Transverse colon (tissue), 4 donors: ENCODE data around the gene ECT2L. TPM values are rescaled to one million over a fixed set of nuclear protein-coding genes. Genes with fewer than 3 reads are reported as not detected.

ENCODE experiments used
- DNase-seq: peaks from one replicate; pipeline ENCODE4 v3.0.0-alpha.2; 2019
- H3K27ac ChIP-seq, 4 donors: fragments of 200-600 bp; sonication (generic); 2 replicates each; pipeline ENCODE4 v1.5.1; 2016 to 2018; ENCODE audit warnings: inconsistent platforms in 4 of 4
- H3K27me3 ChIP-seq: fragments of 200-600 bp; sonication (generic); 2 replicates; pipeline ENCODE4 v1.5.1; 2017; ENCODE audit warnings: inconsistent platforms
- H3K36me3 ChIP-seq, 4 donors: fragments of 200-600 bp; sonication (generic); 2 replicates each; pipeline ENCODE4 v1.5.1; 2017 to 2019; ENCODE audit warnings: inconsistent platforms in 4 of 4
- H3K4me1 ChIP-seq, 4 donors: fragments of 200-600 bp; sonication (generic); 2 replicates each; pipeline ENCODE4 v1.5.1; 2017 to 2020; ENCODE audit warnings: inconsistent platforms in 4 of 4
- H3K4me3 ChIP-seq, 4 donors: fragments of 200-600 bp; sonication (generic); 1 replicate in 1 of 4; 2 replicates in 3 of 4; pipeline versions ENCODE4 v1.5.1 to v1.6.1; 2017 to 2019; ENCODE audit warnings: inconsistent platforms in 4 of 4
- H3K9me3 ChIP-seq, 2 donors: fragments of 200-600 bp; sonication (generic); 2 replicates each; pipeline ENCODE4 v1.5.1; 2017 to 2019; ENCODE audit warnings: inconsistent platforms in 2 of 2
- CTCF ChIP-seq, 5 experiments: fragments of 200-600 bp in 3 of 5; fragments of 450-650 bp in 2 of 5; sonication (generic) in 3 of 5; IDR thresholded peaks; 1 replicate in 2 of 5; 2 replicates in 3 of 5; pipeline ENCODE4 v1.5.1; 2016 to 2017; ENCODE audit warnings: antibody characterized with exemption in 5 of 5, inconsistent platforms in 3 of 5, mild to moderate bottlenecking in 2 of 5, moderate library complexity in 1 of 5
- EP300 ChIP-seq: sonication (generic); formaldehyde crosslinking; IDR thresholded peaks from one replicate; pipeline ENCODE4 v1.6.1; 2017; ENCODE audit warnings: antibody characterized with exemption, low read depth
- POLR2A ChIP-seq: fragments of 450-650 bp; IDR thresholded peaks from one replicate; pipeline ENCODE4 v1.6.1; 2016; ENCODE audit warnings: antibody characterized with exemption, mild to moderate bottlenecking, moderate library complexity
- POLR2AphosphoS5 ChIP-seq, 3 donors: sonication (generic); formaldehyde crosslinking; IDR thresholded peaks; one replicate each; pipeline ENCODE4 v1.6.1; 2016; ENCODE audit warnings: antibody characterized with exemption in 3 of 3
- WGBS, 2 donors: methylation state at CpG; one replicate each; pipeline ENCODE4 v1.1.5; 2018; ENCODE audit warnings: low coverage in 1 of 2; 5-methylcytosine and 5-hydroxymethylcytosine counted together
- in situ Hi-C, 4 donors: fragments of 200-750 bp; cut with MboI; loops; one replicate each; pipeline versions ENCODE4 v1.15.0 to v1.15.1; 2017; ENCODE audit warnings: low sequenced_read_pairs in 3 of 4, low pct_ligation_motif_present in 1 of 4, low pct_unique_long_range_greater_than_20kb in 1 of 4
- intact Hi-C: fragments of 100-400 bp; cut with DNase I; formaldehyde crosslinking; loops from one replicate; pipeline ENCODE4 v1.15.1; 2023; ENCODE audit warnings: low total_unique reads
- total RNA-seq, 4 donors: library from RNA; depleted of rRNA; stranded (reverse); fragments of >200 nt; gene quantifications; one replicate each; pipeline ENCODE4 v1.1.0, GENCODE V29; 2016

The ECT2L gene
- under 1 TPM in 1 of 4 donors, not detected in 3; 0.16 TPM for total RNA-seq

- WGBS, 2 donors: 24 to 67% methylated on average over 2 to 50 of the region's 50 CpGs
- in situ Hi-C loops (no loop called here), intact Hi-C loops (no loop called here)
- DNase-seq: peak; percentile 83
- no peak for TF ChIP-seq CTCF (IDR thresholded peaks at IDR 0.05)
- TF ChIP-seq POLR2AphosphoS5 (IDR thresholded peaks at IDR 0.05): peak in 2 of 3 donors; percentile 24 to 64
- peak; percentile 63 for TF ChIP-seq POLR2A
- peak within 1 kb of the TSS in 3 of 4 donors; percentile 25 to 55 (median 37) for H3K4me3 ChIP-seq
- peaks cover 0 to 17% (median 11%) of the 10 kb centered on the region in 4 donors for H3K4me1 ChIP-seq
- peaks cover 0 to 2% (median 0%) of the 10 kb centered on the region in 4 donors for H3K36me3 ChIP-seq
- peak within 1 kb of the TSS; percentile 44 to 81 (median 69) for H3K27ac ChIP-seq
- H3K9me3 ChIP-seq: no peaks in the 10 kb centered on the region
- no peaks in the 10 kb centered on the region for H3K27me3 ChIP-seq
Measured at GRCh38 chr6:138795809-138796603, at the start of gene ECT2L. ECT2L (plus strand) TSS chr6:138796087; CDS start chr6:138813275, 17,188 bp downstream.

- Histone ChIP-seq H3K4me3 (no peak overlapping the region), H3K27me3 (no peaks in the 10 kb centered on the region), H3K36me3 (no peaks in the 10 kb centered on the region), H3K27ac (no peak overlapping the region), H3K9me3 (no peaks in the 10 kb centered on the region), H3K4me1 (no peaks in the 10 kb centered on the region)
- intact Hi-C loops (no loop called here), in situ Hi-C loops (loop anchor here (25.0 kb wide), 3 partner anchors 315 to 640 kb away; partner anchors contain the start of genes HEBP2 (in 2 of the 4) and PERP (in 1 of the 4))
- 81 to 87% methylated on average over 3 to 4 of the region's 4 CpGs for WGBS, 2 donors
- no peak for TF ChIP-seq CTCF (IDR thresholded peaks at IDR 0.05)
- no peak for TF ChIP-seq POLR2AphosphoS5 (IDR thresholded peaks at IDR 0.05)
- no peak for TF ChIP-seq EP300
- no peak for TF ChIP-seq POLR2A
- DNase-seq: no peak
Measured at GRCh38 chr6:138752017-138752416, 43.9 kb upstream of the ECT2L start.

GRCh38 chr6:138757136-138757535, 38.8 kb upstream of the ECT2L start:
- TF ChIP-seq CTCF (IDR thresholded peaks at IDR 0.05) (no peak), POLR2A (no peak), EP300 (no peak), POLR2AphosphoS5 (IDR thresholded peaks at IDR 0.05) (no peak)
- intact Hi-C loops (no loop called here), in situ Hi-C loops (loop anchor here (25.0 kb wide), 3 partner anchors 320 to 645 kb away; partner anchors contain the start of genes HEBP2 (in 2 of the 4) and PERP (in 1 of the 4))
- no peaks in the 10 kb centered on the region for H3K27me3 ChIP-seq
- no peak for DNase-seq
- H3K36me3 ChIP-seq: no peaks in the 10 kb centered on the region
- H3K9me3 ChIP-seq: no peaks in the 10 kb centered on the region
- H3K27ac ChIP-seq: no peak overlapping the region
- no peak overlapping the region for H3K4me3 ChIP-seq
- WGBS, 2 donors: 79 to 93% methylated on average over 3 to 4 of the region's 4 CpGs
- H3K4me1 ChIP-seq: no peaks in the 10 kb centered on the region

GRCh38 chr6:138765896-138766655, 29.8 kb upstream of the ECT2L start:
- in situ Hi-C loops: loop anchor here (10.0 to 25.0 kb wide), 7 partner anchors 71 to 654 kb away; partner anchors contain the start of genes HEBP2 (in 2 of the 4) and PERP (in 1 of the 4)
- DNase-seq: no peak
- H3K27me3 ChIP-seq: no peaks in the 10 kb centered on the region
- no peaks in the 10 kb centered on the region for H3K9me3 ChIP-seq
- TF ChIP-seq POLR2AphosphoS5 (IDR thresholded peaks at IDR 0.05): no peak
- peak; percentile 56 to 75 (median 62) for TF ChIP-seq CTCF (IDR thresholded peaks at IDR 0.05)
- intact Hi-C loops: loop anchor here (10.0 kb wide), 2 partner anchors 181 to 651 kb away; no protein-coding TSS in a partner anchor
- H3K36me3 ChIP-seq: no peaks in the 10 kb centered on the region
- WGBS, 2 donors: 92 to 94% methylated on average over 3 of the region's 3 CpGs
- H3K27ac ChIP-seq: no peak overlapping the region
- no peaks in the 10 kb centered on the region for H3K4me1 ChIP-seq
- no peak overlapping the region for H3K4me3 ChIP-seq
